Measurements from ENCODE around the gene IP6K2.
"Not testable (repeated sequence)": the region's sequence is repeated elsewhere in the genome, so short reads cannot be mapped to it uniquely, and the experiment has no call there.

Gene IP6K2

GRCh38 chr3:48716982-48717746 lies at the start of gene IP6K2:
IP6K2 (minus strand) TSS chr3:48717221; CDS start chr3:48695291, 21,930 bp downstream.
- DNase-seq (ENCODE audit: low read depth) = peak; percentile 91
- H3K4me3 ChIP-seq (ENCODE audit: low read length) = peak within 1 kb of the TSS; percentile 100
- no peak for TF ChIP-seq CTCF (conservative IDR thresholded peaks at IDR 0.05; ENCODE audit: low read depth, low read length)

- no peak overlapping the region for H3K4me3 ChIP-seq (ENCODE audit: low read length)
- no peak for TF ChIP-seq CTCF (conservative IDR thresholded peaks at IDR 0.05; ENCODE audit: low read depth, low read length)
- no peak for DNase-seq (ENCODE audit: low read depth)
These were observed 48.4 kb upstream of the IP6K2 start for GRCh38 chr3:48765376-48765775.

GRCh38 chr3:48762816-48763215 lies 45.8 kb upstream of the IP6K2 start:
- DNase-seq (ENCODE audit: low read depth) = no peak
- H3K4me3 ChIP-seq (ENCODE audit: low read length) = no peak overlapping the region
- TF ChIP-seq CTCF (conservative IDR thresholded peaks at IDR 0.05; ENCODE audit: low read depth, low read length) = no peak

- not testable (repeated sequence) for DNase-seq (ENCODE audit: low read depth); H3K4me3 ChIP-seq (ENCODE audit: low read length)
These were observed 43.0 kb upstream of the IP6K2 start for GRCh38 chr3:48759991-48760540.

GRCh38 chr3:48759531-48759930 lies 42.5 kb upstream of the IP6K2 start:
- not testable (repeated sequence) for H3K4me3 ChIP-seq (ENCODE audit: low read length); DNase-seq (ENCODE audit: low read depth)

GRCh38 chr3:48759071-48759470 lies 42.0 kb upstream of the IP6K2 start:
- no peak for TF ChIP-seq CTCF (conservative IDR thresholded peaks at IDR 0.05; ENCODE audit: low read depth, low read length)
- no peak for DNase-seq (ENCODE audit: low read depth)
- H3K4me3 ChIP-seq (ENCODE audit: low read length) = no peak overlapping the region

GRCh38 chr3:48756640-48757039 lies 39.6 kb upstream of the IP6K2 start:
- DNase-seq (ENCODE audit: low read depth) = no peak
- TF ChIP-seq CTCF (conservative IDR thresholded peaks at IDR 0.05; ENCODE audit: low read depth, low read length) = no peak
- no peak overlapping the region for H3K4me3 ChIP-seq (ENCODE audit: low read length)

GRCh38 chr3:48750856-48751255 lies 33.8 kb upstream of the IP6K2 start:
- DNase-seq (ENCODE audit: low read depth) = no peak

More at GRCh38 chr3:48750856-48751255, 33.8 kb upstream of the IP6K2 start:
- H3K4me3 ChIP-seq (ENCODE audit: low read length) = no peak overlapping the region
- no peak for TF ChIP-seq CTCF (conservative IDR thresholded peaks at IDR 0.05; ENCODE audit: low read depth, low read length)

All from retinal pigment epithelial cell (primary cell).